Mesothelial cell of epicardium (in vitro differentiated cells): Measurements from ENCODE around the gene SPECC1L. TPM values are rescaled to one million over a fixed set of nuclear protein-coding genes. Genes with fewer than 3 reads are reported as not detected.
"Not testable (repeated sequence)": the region's sequence is repeated elsewhere in the genome, so short reads cannot be mapped to it uniquely, and the experiment has no call there.

ENCODE experiments used
- DNase-seq, 2 experiments: peaks; one replicate each; pipeline ENCODE4 v3.0.0; 2021; ENCODE audit warnings: low spot score in 2 of 2; ENCODE audit not compliant: unreplicated experiment in 2 of 2
- H3K27ac Mint-ChIP-seq: 2 replicates; pipeline ENCODE4 v1.8.0; 2021; ENCODE audit warnings: mixed read lengths
- H3K27me3 Mint-ChIP-seq: 2 replicates; pipeline ENCODE4 v1.8.0; 2021; ENCODE audit warnings: low read depth, mixed read lengths
- H3K36me3 Mint-ChIP-seq: 2 replicates; pipeline ENCODE4 v1.8.0; 2021; ENCODE audit warnings: mixed read lengths
- H3K4me1 Mint-ChIP-seq: 2 replicates; pipeline ENCODE4 v1.8.0; 2021; ENCODE audit warnings: mixed read lengths
- H3K4me3 Mint-ChIP-seq: 2 replicates; pipeline ENCODE4 v1.8.0; 2021; ENCODE audit warnings: mild to moderate bottlenecking, moderate library complexity, mixed read lengths
- H3K9me3 Mint-ChIP-seq: 2 replicates; pipeline ENCODE4 v1.8.0; 2021; ENCODE audit warnings: mixed read lengths
- CTCF ChIP-seq: fragments of 200-600 bp; sonication (generic); IDR thresholded peaks from one replicate; pipeline ENCODE4 v1.5.0; 2021; ENCODE audit warnings: antibody characterized with exemption; ENCODE audit not compliant: unreplicated experiment
- total RNA-seq: library from RNA; stranded (reverse); gene quantifications from 3 replicates; pipeline ENCODE4 v1.2.1, GENCODE V29; 2021

The SPECC1L gene
- total RNA-seq, 1 donor from 2014 or later = 88.0 TPM

DNA sequence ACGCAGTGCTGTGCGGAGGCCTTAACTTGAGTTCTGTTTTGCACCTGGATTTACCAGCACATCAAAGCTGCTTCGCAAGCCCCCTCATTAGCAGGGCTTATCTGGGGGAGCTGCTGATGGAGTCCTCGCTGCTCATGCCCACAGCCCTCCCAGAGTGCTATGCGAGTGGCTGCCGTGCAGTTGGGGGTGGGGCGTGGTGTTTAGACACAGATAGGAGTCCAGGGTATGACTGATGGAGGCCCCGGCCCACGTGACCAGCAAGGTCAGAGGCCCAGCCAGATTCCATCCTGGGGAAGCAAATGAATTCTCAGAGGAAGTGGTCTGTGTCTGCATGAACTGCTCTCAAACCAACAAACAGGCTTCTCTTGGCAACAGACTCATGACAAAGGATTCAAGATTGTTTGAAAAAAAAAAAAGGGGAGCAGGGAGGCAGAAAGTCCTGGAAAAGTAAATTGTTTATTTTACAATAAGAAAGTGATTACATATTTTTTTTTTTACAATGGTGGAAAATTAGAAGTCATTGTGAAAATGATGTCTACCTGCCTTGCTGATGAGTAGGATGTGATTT, 6.2 kb upstream of the SPECC1L start:
- not testable (repeated sequence) for H3K4me3 Mint-ChIP-seq, DNase-seq

GRCh38 chr22:24265734-24266133, 4.9 kb upstream of the SPECC1L start:
- Mint-ChIP-seq H3K27me3 (no peaks in the 10 kb centered on the region), H3K36me3 (no peaks in the 10 kb centered on the region), H3K4me1 (peaks cover 18% of the 10 kb centered on the region), H3K9me3 (no peaks in the 10 kb centered on the region), H3K4me3 (no peak overlapping the region), H3K27ac (no peak overlapping the region)
- TF ChIP-seq CTCF = no peak
- DNase-seq = no peak

More for the DNA sequence above, 6.2 kb upstream of the SPECC1L start:
- H3K9me3 Mint-ChIP-seq, H3K27me3 Mint-ChIP-seq, H3K36me3 Mint-ChIP-seq: not testable (repeated sequence)
- H3K27ac Mint-ChIP-seq = peak overlapping the region; percentile 75
- peaks cover 15% of the 10 kb centered on the region for H3K4me1 Mint-ChIP-seq

DNA sequence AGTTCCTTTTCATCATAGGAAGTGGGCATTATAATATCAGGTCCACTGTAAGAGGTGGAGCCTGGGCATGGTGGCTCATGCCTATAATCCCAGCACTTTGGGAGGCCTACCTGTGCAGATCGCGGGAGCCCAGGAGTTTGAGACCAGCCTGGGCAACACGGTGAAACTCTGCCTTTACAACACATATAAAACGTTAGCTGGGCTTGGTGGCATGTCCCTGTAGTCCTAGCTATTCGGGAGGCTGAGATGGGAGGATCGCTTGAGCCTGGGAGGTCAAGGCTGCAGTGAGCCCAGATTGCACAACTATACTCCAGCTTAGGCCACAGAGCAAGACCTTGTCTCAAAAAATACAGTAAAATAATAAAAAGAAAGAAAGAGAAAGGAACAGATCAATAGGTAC, 4.1 kb upstream of the SPECC1L start:
- H3K4me3 Mint-ChIP-seq, H3K9me3 Mint-ChIP-seq, DNase-seq, H3K36me3 Mint-ChIP-seq, H3K27ac Mint-ChIP-seq, H3K27me3 Mint-ChIP-seq: not testable (repeated sequence)
- H3K4me1 Mint-ChIP-seq = peaks cover 19% of the 10 kb centered on the region

GRCh38 chr22:24271386-24271854, 789 bp downstream of the SPECC1L start:
- peak overlapping the region; percentile 84 for H3K4me3 Mint-ChIP-seq
- peak overlapping the region; percentile 90 for H3K27ac Mint-ChIP-seq
- no peak for DNase-seq
- peaks cover 32% of the 10 kb centered on the region for H3K4me1 Mint-ChIP-seq
- no peak for TF ChIP-seq CTCF
- no peaks in the 10 kb centered on the region for H3K27me3 Mint-ChIP-seq
- H3K36me3 Mint-ChIP-seq = peaks cover 3% of the 10 kb centered on the region
- H3K9me3 Mint-ChIP-seq = no peaks in the 10 kb centered on the region

DNA sequence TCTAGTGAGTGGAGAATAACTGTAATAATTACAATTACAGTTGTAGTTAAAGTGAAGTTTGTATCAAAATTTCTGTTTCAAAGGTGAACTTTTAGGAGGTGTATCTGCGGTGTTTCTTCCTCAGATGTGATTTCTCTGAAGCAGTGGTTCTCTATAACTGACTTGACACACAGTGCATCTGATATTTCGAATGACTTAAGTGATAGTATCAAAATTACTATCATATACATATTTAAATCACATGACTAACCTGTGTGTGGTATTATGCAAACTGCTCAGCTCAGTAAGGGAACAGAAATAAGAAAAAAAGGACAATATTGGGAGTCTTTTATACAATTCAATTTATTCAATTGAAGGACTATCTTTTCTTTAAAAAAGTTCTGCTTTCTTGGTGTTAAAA, 2.4 kb downstream of the SPECC1L start:
- H3K27ac Mint-ChIP-seq, H3K36me3 Mint-ChIP-seq, H3K4me3 Mint-ChIP-seq, H3K9me3 Mint-ChIP-seq, H3K27me3 Mint-ChIP-seq, DNase-seq: not testable (repeated sequence)
- peaks cover 32% of the 10 kb centered on the region for H3K4me1 Mint-ChIP-seq

DNA sequence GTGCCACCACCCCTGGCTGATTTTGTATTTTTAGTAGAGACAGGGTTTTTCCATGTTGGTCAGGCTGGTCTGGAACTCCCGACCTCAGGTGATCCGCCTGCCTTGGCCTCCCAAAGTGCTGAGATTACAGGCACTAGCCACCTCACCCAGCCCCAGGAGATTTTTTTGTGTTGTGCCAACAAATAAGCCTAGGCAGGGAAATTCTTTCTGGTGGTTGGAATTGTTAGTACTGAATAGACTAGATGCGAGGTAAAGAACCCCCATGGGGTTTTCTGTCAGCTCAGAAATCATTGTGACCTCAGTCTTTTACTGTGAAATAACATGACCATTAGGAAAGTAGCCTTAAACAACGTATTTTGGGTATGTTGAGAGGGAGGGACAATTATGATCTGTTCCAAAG, 3.3 kb downstream of the SPECC1L start:
- H3K4me3 Mint-ChIP-seq, H3K9me3 Mint-ChIP-seq, H3K36me3 Mint-ChIP-seq, H3K27me3 Mint-ChIP-seq, DNase-seq: not testable (repeated sequence)
- peaks cover 32% of the 10 kb centered on the region for H3K4me1 Mint-ChIP-seq
- peak overlapping the region; percentile 71 for H3K27ac Mint-ChIP-seq

- Mint-ChIP-seq H3K27ac (peak overlapping the region; percentile 76), H3K4me1 (peaks cover 32% of the 10 kb centered on the region)
- not testable (repeated sequence) for H3K27me3 Mint-ChIP-seq, H3K36me3 Mint-ChIP-seq, H3K4me3 Mint-ChIP-seq, DNase-seq, H3K9me3 Mint-ChIP-seq
Observed at GRCh38 chr22:24274696-24275405, 4.2 kb downstream of the SPECC1L start.

- not testable (repeated sequence) for H3K9me3 Mint-ChIP-seq, H3K4me3 Mint-ChIP-seq, H3K27ac Mint-ChIP-seq, H3K27me3 Mint-ChIP-seq, DNase-seq, H3K36me3 Mint-ChIP-seq
- H3K4me1 Mint-ChIP-seq = peaks cover 35% of the 10 kb centered on the region
Observed at GRCh38 chr22:24280363-24280762, 9.7 kb downstream of the SPECC1L start.
